SW480 (cell line): ENCODE measurements around the gene KCNN2.
"Not testable (repeated sequence)": the region's sequence is repeated elsewhere in the genome, so short reads cannot be mapped to it uniquely, and the experiment has no call there.

Experiments used
- DNase-seq: peaks from one replicate; pipeline ENCODE4 v3.0.0-alpha.2; 2016; ENCODE audit warnings: low spot score

Gene KCNN2

GRCh38 chr5:114419959-114420358, 58.1 kb downstream of the KCNN2 start:
- DNase-seq, result no peak

- no peak for DNase-seq
Measured at GRCh38 chr5:114427204-114427603, 65.3 kb downstream of the KCNN2 start.

- DNase-seq, result no peak
Measured at GRCh38 chr5:114430532-114430931, 68.7 kb downstream of the KCNN2 start.

GRCh38 chr5:114432684-114433083, 70.8 kb downstream of the KCNN2 start:
- not testable (repeated sequence) for DNase-seq

- no peak for DNase-seq
Measured at GRCh38 chr5:114434396-114435219, 72.7 kb downstream of the KCNN2 start.

- DNase-seq, result no peak
Measured at GRCh38 chr5:114435220-114435481, 73.3 kb downstream of the KCNN2 start.

- no peak for DNase-seq
Measured at GRCh38 chr5:114435885-114436299, 74.0 kb downstream of the KCNN2 start.

- DNase-seq, result no peak
Measured at GRCh38 chr5:114437936-114438335, 76.1 kb downstream of the KCNN2 start.

GRCh38 chr5:114438471-114438870, 76.6 kb downstream of the KCNN2 start:
- DNase-seq, result no peak

GRCh38 chr5:114447084-114447773, 85.4 kb downstream of the KCNN2 start:
- DNase-seq, result peak; percentile 18

- no peak for DNase-seq
Measured at GRCh38 chr5:114448481-114448880, 86.6 kb downstream of the KCNN2 start.

GRCh38 chr5:114449860-114450421, 88.1 kb downstream of the KCNN2 start:
- peak; percentile 59 for DNase-seq

- DNase-seq, result no peak
Measured at GRCh38 chr5:114450437-114450836, 88.6 kb downstream of the KCNN2 start.

- no peak for DNase-seq
Measured at GRCh38 chr5:114458726-114459125, 96.9 kb downstream of the KCNN2 start.

- no peak for DNase-seq
Measured at GRCh38 chr5:114467171-114467570, 105.3 kb downstream of the KCNN2 start.

GRCh38 chr5:114467729-114468128, 105.9 kb downstream of the KCNN2 start:
- peak; percentile 4 for DNase-seq

- no peak for DNase-seq
Measured at GRCh38 chr5:114469372-114469771, 107.5 kb downstream of the KCNN2 start.

GRCh38 chr5:114471529-114471928, 109.7 kb downstream of the KCNN2 start:
- no peak for DNase-seq

- DNase-seq, result no peak
Measured at GRCh38 chr5:114473541-114473940, 111.7 kb downstream of the KCNN2 start.

- DNase-seq, result no peak
Measured at GRCh38 chr5:114477816-114478334, 116.0 kb downstream of the KCNN2 start.

- no peak for DNase-seq
Measured at GRCh38 chr5:114500756-114501155, 138.9 kb downstream of the KCNN2 start.

- DNase-seq, result no peak
Measured at GRCh38 chr5:114504560-114504959, 142.7 kb downstream of the KCNN2 start.

GRCh38 chr5:114524221-114524620, 162.4 kb downstream of the KCNN2 start:
- DNase-seq, result no peak
